WI38 (cell line): ENCODE results near the gene USF2.

Experiments
- H3K4me3 ChIP-seq: 2 replicates; pipeline ENCODE4 v1.5.1; 2011; ENCODE audit warnings: low read depth, mild to moderate bottlenecking, control low read depth, low read length
- TF ChIP-seq, protein P1 (sequence below): IDR thresholded peaks from 2 replicates; pipeline ENCODE4 v1.5.1; 2012; ENCODE audit warnings: low read depth, mild to moderate bottlenecking, control low read depth, low read length

The USF2 gene

DNA sequence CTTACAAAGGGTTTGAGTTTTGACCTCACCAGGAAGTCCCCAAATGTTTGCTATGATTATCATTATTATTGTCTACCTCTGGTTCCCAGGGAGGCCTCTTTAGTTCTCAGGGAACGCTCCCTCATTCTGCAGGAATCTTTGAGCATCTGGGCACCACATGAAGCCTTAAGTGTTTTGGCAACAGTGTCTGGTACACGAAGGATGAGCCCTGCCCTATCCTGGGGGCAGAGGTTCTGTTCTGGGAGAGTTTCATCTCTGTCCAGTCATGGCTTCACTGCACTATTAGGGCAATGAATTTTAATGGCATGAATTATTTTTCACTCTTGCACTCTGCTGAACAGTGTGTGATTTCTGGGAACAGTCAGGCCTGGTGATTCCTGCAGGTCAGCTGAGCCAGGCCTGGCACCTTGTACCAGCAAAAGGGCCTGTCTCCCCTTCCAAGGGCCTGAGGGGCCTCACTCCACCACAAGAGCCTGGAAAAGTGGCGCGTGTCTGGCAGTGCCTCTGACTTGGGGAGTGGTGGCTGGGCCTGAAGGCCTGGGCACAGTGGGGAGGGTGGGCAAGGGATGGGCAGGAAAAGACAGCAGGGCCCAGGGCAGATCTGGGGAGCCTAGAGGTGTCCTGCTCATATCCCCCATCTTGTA is 44.8 kb upstream of the USF2 start:
- TF ChIP-seq, protein P1, sequence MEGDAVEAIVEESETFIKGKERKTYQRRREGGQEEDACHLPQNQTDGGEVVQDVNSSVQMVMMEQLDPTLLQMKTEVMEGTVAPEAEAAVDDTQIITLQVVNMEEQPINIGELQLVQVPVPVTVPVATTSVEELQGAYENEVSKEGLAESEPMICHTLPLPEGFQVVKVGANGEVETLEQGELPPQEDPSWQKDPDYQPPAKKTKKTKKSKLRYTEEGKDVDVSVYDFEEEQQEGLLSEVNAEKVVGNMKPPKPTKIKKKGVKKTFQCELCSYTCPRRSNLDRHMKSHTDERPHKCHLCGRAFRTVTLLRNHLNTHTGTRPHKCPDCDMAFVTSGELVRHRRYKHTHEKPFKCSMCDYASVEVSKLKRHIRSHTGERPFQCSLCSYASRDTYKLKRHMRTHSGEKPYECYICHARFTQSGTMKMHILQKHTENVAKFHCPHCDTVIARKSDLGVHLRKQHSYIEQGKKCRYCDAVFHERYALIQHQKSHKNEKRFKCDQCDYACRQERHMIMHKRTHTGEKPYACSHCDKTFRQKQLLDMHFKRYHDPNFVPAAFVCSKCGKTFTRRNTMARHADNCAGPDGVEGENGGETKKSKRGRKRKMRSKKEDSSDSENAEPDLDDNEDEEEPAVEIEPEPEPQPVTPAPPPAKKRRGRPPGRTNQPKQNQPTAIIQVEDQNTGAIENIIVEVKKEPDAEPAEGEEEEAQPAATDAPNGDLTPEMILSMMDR, result no peak
- H3K4me3 ChIP-seq, result no peak overlapping the region

GRCh38 chr19:35224681-35225571 is 43.8 kb upstream of the USF2 start:
- no peak overlapping the region for H3K4me3 ChIP-seq
- TF ChIP-seq, protein P1, result no peak

GRCh38 chr19:35225951-35226350 is 42.8 kb upstream of the USF2 start:
- TF ChIP-seq, protein P1, result no peak
- no peak overlapping the region for H3K4me3 ChIP-seq

DNA sequence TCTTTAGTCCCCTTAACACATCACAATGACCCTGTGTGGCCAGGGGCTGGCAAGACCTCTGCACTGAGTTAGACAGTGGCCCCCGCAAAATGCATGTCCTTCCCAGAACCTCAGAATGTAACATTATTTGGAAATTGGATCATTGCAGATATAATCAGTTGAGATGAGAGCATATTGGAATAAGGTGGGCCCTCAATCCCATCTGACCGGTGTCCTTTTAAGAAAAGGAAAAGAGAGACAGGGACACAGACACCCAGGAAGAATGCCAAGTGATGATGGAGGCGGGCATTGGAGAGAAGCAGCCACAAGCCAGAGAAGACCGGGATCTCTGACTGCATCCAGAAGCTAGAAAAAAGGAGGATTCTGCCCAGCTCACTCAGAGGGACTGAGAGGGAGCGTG is 42.0 kb upstream of the USF2 start:
- TF ChIP-seq, protein P1, result no peak
- no peak overlapping the region for H3K4me3 ChIP-seq

DNA sequence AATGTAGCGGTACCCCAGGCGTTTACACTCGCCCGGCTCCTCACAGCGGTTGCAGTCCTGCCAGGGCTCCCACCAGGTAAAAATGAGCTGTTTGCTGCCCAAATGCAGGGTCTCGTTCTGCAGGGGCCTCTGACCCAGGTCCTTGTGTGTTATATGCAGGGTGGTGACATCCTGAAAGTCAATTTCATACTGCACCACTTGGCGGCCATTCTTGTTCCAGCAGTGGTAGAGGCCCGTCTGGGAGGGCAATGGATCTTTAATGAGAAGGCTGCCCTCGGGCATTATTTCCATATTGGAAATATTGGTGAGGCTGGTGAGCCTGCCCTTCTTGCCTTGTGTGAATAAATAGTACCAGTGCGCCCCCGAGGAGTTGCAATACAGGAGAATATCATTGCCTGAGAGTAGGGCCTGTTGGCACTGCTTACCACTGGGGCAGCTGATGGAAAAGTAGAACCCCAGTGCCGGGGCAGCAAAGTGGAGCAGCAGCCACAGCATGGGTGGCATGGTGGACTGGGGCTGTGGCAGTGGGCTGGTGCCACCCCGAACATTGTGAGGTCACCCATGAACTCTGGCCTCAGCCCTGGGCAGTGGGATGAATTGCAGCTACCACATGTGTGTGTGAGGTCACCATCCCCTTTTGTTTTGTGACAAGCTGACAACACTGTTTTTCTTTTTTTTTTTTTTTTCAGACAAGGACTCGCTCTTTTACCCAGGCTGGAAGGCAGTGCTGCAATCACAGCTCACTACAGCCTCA is 40.4 kb upstream of the USF2 start, which contains the start of gene FAM187B:
FAM187B (minus strand) TSS at position 563 of the 754 bp plus-strand sequence; CDS start at position 504, 59 bp downstream.
- TF ChIP-seq, protein P1, result no peak

DNA sequence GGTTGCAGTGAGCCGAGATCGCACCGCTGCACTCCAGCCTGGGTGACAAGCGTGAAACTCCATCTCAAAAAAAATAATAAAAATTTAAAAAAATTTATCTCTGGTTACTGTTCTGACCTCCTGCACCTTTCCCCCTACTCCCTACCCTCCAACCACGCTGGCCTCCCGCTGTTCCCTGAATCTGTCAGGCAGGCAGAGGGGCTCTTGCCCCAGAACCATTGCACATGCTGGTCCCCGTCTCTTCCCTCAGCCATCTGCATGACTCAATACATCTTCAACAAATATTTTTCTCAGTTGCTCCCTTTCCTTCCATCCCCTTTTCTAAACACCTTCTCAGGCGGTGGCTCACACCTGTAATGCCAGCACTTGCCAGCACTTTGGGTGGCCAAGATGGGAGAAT is 39.2 kb upstream of the USF2 start:
- TF ChIP-seq, protein P1, result no peak
- no peak overlapping the region for H3K4me3 ChIP-seq

More for the DNA sequence above, 40.4 kb upstream of the USF2 start, which contains the start of gene FAM187B:
- no peak within 1 kb of the TSS for H3K4me3 ChIP-seq
